HG03103 (cell line): ENCODE results near the gene HS2ST1.

Experiments
- ATAC-seq: cut with Tn5 transposase; IDR thresholded peaks from one replicate; pipeline ENCODE4 v1.9.1; 2021; ENCODE audit warnings: low read depth; ENCODE audit not compliant: unreplicated experiment

The HS2ST1 gene

DNA sequence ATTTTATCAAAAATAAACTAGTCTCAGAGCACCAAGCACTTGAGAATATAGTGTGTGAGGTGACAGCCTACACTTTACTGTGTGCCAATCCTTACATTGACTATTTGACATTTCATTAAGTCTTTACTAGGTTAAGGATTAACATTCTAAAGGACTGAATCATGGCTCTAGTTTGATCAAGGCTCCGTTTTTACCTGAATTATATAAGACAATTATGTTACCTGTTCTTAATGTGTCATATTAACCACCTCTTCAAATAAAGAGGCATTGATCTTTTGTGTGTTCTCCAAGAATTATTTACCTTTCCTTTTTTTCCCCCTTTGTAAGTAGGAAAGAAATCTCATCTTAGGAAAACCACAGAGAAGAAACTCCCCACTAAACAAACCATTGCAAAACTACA, 189.7 kb downstream of the HS2ST1 start:
- no peak for ATAC-seq

DNA sequence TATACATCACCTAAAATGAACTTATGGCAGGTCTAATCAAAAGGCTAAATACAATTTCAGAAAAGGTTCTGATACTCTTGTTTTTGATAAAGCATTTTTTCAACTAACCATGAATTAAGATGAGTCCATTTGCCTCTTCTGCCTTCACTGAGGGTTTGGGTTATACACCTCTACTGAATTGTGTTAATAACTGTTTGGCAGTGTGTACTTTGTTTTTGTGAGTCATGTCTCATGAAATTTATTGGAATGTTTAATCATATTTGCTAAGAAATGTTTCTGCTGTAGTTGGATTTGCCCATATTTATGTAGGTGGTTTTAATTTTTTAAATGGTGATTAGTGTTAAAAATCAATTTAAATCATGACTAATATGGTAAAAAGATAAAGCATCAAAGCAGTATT, 190.5 kb downstream of the HS2ST1 start:
- no peak for ATAC-seq

DNA sequence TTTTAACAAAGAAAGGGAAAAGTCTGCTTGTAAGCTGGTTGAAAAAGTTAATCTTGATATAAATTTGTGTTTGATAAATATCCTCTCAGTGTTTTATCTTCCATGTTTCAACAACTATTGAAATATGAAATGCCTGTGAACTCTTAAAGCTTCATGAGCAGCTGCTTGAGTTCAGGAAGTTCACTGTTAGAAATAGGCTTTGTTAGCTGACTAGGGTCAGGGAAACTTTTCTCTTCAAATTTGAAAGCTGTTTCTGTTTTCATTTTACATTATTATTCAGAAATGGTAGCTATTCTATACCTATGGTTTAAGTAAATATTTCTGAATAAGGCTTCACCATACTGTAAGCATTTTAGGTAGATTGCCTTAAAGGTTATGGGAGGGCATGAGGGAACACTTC, 191.7 kb downstream of the HS2ST1 start:
- ATAC-seq, result no peak

DNA sequence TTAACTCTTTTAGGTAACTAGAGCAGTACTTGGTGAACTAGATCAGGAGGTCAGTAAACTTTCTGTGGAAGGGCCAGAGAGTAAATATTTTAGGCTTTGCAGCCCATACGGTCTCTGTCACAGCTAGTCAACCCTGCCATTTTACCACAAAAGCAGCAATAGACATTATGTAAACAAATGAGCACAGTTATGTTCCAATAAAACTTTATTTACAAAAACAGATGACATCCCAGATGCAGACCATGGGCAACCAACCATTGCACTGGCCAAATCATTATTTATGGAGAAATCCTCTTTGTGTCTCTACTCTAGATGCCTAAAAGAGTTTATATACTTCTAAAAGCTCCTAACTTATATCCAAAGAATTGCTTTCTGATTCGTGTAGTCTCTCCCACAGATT, 192.4 kb downstream of the HS2ST1 start:
- ATAC-seq, result no peak

DNA sequence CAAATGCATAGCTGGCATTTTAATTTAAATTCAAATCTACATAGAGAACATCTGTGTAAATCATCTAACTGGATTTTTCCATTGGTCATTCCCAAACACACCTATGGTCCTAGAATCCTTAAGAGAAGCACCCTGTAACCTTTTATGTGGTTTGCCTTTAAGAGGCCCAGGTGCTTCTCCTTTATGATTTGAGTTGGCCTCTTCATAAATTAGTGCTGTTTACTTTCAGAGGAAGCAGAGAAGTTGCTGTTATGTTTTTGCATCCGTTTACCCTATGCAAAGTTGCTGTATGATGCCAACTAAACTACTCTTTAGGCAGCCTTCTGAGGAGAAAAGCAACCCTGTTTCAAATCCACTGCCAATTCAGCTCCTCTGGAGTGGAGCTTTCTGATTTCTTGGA, 193.8 kb downstream of the HS2ST1 start:
- no peak for ATAC-seq

DNA sequence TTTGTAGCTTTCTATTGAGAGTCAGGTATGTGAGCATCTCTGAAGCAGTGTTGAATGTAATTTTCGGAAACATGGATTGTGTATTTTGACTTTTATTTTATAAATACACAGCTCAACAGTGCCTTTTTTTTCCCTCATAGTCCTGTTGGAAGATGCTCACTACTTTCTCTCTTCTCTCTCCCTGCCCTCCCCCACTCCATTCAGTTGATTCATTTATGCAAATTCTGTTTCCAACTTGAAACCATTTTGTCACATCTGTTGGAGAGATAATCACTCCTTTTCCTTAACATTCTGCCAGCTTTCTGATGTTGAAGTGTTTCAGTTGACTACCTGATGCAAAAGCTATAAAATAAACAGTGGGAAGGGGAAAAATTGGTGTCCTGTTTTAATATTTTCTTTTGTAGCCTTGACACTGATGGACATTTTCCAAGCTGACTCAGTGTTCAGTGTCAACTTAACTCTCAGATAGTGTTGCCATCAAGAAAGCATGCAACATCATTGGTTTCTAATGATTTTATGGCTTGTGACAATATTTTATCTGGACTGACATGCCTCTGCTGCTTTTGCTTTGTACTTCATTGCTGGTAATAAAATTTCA, 194.5 kb downstream of the HS2ST1 start:
- ATAC-seq, result no peak

DNA sequence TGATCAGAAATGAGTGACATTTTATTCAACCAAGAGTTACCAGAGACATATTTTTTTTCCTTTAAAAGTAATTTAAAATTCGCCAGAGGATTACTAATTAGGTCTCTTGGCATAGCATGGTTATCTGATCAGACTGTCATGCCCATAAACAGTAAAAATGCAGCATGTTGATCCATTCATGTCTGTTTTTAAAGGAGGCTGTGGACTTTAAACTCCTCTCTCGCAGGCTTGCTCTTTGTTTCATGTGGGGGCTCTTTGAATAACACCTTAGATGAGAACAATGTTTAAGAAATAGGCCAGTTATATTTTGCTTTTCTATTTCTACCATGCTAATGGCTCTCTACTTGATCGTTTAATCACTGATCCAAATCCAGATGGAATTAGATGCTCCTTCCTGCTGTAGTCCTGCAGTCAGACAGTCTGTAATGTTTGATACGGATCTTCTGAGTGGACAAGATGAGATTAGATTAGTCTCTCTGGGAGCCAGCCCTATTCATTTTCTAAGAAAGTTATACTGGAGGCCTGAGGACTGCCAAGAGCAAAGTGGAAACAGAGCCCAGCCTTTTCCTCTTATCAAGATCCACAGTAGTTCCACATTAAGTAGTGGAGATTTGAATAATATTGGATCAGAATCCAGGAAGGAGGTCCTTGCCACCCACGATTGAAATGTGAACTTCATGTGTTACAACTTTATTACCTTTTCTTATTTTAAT, 197.4 kb downstream of the HS2ST1 start:
- no peak for ATAC-seq

DNA sequence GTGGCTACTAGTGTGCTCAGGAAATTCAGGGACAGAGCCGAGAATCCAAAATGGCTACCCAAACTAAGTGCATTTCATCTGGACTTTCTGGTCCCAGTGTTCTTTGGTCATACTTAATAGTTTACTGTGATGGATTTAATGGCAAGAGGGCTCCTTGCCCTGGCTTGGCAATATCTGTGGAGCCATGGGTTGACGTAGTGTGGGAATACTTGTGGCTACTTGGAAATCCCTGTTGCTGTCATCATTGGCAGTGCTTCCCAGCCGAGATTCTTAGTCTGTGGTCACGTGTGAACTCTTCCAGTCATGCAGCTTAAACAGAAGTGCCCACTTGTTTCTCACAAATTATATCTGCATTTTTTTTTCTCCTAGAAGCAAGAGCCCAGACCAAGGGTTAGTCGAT, 198.9 kb downstream of the HS2ST1 start:
- no peak for ATAC-seq

DNA sequence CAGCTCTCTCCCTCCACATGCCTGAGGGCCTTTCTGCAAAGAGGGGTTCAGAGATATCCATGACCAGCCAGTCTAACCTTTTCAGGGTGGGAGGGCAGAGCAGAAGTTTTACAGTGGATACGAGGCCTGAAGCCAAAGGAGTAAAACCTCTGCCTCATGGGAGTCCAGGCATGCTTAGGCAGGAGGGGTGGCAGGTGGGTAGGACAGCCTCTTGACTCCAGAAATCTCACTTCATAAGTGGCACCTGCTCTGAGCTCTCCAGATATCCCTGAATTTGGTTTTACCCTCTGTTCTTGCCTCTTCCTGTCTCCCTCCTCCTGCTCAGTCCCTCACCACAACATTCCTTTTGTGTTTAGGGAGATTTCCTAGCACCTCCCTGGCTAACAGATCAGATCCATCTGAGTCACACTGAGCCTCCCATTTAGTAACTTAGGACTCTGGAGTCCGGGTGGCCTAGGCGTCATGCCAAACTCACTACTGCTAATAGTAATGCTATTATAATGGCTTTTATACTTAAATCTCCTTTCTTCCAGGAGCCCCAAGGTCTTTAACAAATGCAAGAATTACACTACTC, 201.0 kb downstream of the HS2ST1 start:
- no peak for ATAC-seq

DNA sequence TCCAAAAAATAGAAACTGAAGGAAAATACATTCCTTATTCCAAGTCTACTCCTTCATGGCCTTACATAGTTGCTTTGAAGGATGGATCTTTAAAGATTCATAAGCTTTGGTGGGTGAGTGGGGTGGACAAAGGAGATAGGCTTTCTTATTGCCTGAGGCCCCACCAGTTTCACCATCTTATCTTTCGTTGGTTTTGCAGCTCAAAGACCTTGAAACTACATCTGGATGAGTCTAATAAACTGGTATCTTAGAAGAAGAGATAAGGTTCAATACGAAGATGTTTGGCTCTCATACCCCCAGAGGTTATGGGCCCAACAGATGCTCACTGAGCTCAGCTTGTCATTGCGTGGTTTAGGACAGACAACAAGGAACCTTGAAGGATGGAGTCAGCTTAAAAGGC, 201.5 kb downstream of the HS2ST1 start:
- no peak for ATAC-seq

DNA sequence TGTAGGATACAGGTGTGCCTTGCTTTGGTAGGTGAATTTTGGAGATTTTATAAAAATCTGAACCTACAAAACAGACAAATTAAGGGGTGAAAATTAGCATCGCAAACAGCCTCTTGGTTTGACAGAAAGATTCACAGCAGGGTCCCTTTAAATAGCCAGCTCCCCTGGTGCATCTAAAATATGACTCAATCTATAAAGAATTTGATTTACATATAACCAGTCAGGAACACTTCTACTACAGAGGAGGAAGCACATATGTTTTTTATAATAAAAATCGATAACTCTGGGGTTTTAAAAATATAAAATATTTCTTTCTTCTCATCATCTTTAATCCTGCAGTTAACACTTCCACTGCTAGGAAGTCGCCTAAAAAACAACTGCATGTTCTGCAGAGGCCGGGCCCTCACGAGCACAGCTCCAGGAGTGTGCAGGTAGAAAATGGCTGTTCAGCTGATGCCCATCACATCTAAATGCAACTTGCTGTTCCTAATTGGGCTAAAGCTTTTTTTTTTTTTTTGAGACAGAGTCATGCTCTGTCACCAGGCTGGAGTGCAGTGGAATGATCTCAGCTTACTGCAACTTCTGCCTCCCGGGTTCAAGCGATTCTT, 203.4 kb downstream of the HS2ST1 start:
- ATAC-seq, result no peak

DNA sequence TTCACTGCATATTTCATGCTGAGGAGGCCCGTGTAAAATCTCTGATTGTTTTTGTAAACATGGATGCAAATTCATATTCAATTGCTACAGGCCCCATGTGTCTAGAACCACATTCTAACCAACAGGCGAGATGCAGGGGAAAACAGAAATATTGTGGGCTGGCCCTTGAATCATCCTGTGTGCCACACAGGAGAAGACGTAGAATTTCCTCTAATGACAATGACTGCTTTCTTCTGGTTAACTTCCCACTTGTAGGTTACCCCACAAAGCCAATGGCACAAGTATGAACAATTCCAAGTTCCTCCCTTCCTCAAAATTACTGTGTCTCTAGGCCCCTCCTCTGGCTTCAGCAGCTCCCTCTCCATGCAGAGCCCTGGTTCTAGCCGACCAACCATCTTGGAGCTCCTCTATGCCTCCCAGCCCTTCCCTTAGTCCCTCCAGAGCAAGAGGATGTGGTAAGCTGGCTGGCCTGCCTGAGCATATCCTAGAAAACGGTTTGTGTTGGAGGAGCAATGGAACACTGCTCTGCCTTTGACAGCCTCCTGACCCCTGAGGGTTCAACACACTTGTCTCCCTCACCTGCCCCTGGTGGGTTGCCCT, 205.2 kb downstream of the HS2ST1 start:
- ATAC-seq, result no peak

DNA sequence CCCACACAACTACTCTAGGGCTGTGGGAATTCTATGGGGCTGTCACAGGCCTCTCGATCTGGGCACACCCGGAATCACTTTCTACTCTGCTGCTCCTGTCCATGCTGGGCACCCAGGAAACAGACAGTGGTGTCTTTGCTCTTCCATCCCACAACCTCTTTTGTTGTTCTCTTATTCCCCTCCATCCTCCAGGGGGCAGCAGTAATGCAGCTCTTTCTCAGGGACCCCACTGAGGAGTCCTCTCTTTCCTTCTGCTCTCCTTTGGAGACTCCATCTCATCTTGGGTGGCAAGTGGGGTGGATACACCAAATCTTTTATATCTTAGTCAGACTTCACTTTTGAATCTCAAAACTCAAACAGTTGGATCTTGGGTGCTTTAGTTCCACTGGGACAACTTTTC, 206.3 kb downstream of the HS2ST1 start:
- ATAC-seq, result no peak

DNA sequence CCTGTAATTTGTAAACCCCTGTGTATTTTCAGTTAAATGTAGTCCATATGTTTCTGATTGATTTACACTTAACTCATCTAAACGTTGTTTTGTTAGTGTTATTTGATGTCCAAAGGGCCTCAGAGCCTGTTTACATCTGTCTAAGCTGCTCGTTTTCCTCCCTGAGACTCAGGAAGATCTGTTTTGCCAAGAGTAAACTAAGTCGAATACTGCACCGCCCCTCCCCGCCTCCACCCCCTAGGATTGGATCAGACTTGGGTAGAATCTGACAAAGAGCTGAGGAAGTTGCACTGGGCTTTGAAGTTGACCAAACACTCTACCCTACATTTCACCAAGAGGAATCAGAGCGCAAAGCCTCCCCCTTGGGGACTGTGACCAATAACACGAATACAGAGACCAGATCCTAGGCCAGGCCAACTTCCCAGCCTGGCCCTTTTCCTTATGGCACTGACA, 207.3 kb downstream of the HS2ST1 start:
- ATAC-seq, result no peak

DNA sequence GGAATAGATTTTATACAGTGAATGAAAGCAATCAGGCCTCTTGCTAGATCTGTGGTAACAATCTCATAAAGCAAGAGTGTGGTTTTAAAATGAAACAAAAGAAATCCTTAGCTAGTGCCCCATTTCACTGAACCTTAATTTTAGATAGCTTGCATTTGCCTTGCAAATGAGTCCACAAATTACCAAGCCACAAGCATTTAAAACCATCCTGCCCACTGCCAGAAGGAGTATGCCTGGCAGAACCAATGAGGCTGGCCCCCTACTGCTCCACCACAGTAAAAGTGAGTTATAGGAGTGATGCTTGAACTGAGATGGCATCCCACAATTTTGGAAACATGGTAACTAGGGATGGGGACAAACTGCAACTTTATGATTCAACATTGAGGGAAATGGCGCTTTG, 207.8 kb downstream of the HS2ST1 start:
- ATAC-seq, result no peak

DNA sequence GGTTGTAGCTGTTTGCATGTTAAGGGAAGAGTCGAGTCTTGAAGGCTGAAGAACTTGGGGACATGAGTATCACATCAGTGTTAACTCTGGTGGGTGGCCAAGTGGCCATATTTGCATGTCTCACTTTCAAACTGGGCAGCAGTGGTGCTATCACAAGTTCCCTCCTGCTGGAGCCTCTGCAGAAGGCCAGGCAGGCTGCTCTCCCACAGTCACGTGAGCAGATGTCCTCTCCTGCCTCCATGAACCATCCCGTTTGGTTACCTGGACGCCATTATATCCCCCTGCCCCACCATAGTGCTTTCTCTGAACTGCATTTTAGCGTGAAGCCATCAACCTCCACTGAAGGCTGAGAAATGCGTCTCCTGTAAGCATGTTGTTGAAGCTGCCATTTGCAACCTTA, 209.2 kb downstream of the HS2ST1 start:
- no peak for ATAC-seq

DNA sequence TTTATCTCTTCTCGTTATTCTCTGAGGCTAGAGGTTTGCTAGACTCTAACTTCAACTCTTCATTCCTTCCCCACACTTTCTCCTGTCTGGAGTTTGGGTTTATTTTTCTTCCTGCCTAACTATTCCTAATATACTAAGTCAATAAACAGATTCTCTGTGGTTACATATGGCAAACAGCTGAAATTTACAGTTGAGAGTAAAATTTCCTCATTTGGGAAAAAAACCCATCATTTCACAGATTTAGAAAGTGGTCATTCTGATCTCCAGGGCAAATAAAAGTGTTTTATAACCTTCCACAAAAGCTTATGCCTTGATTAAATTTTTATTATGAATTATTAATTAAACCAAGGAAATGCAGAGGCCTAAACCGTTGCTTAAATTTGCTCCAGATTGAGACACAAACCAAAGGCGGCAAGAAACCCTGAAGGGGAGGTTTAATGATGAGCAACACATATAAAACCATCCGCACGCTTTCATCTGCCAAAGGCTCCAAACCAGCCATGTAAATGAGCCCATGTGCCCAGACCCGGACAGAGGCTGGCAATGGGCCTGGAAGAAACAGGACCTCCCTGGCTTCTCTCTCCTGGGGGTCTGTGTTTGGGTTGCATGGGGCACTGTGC, 212.6 kb downstream of the HS2ST1 start:
- no peak for ATAC-seq

DNA sequence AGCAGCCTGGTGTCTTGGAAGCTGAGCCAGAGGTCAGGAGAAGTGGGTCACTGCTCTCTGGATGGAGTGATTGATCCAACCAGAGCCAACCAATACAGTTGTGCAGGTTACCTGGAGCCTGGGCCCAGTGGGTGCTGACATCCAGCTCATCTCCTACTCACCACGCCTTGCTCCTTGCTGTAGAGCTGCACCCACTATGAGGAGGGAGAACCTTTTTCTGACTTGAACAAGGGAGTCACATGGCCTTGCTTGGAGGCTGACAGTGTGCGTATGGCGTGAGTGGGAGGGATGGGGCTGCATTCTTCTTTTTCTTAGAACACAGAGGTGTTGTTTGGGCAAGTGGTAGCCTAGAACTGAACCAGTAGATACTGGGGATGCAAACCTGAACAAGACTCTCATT, 213.1 kb downstream of the HS2ST1 start:
- ATAC-seq, result no peak

DNA sequence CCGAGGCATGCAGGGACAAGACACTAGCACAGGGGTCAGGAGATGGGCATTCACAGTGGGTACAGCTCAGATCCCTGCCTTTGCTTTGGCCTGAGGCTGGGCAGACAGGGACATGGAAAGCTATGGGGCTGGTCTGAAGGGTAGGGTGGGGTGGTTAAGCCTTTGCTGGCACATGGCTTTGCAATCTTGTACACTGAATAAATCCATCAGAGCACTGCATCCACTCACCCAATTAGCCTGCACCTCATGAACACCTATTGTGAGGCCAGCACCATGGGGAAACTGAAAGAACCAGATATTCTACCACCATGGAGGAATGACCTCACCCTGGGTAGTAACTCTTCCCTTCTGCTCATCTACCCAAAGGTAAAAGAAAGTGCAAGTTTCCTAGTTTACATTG, 214.6 kb downstream of the HS2ST1 start:
- ATAC-seq, result no peak

DNA sequence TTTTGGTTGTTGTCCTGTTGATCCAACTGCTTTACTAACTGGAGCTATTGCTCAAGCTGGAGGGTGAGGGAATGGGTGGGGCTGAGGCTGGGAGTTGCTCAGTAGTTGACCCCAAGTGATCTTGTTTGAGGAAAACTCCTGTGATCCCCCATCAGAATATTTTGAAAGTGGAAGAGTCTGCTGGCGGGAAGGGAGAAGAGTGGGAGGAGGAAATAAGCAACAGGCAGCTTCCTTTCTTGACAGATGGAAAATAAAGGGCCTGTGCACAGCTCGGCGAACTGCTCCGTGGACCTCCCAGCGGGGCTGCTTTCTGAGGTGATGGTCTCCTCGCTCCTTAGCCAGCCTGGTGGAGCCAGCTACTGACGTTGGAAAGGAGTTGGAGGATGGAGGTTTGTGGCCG, 215.2 kb downstream of the HS2ST1 start:
- ATAC-seq, result no peak

DNA sequence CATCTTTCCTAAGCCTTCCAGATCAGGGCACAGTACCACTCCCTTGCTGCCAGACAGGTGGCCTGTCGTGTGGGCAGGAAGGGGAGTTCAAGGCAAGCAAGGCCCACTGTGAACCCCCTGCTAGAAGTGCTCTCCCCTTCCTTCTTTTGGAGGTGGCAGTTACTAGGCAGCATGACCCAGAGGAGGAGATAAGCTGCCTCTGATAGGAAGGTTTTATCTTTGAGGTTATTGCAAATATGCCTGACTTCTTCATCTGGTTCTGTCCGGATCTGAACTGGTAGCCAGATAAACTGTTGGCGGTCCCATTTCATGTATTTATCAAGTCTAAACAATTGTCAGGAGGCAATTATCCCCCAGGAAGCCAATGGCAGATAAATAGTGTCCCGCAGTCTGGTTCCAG, 216.0 kb downstream of the HS2ST1 start:
- no peak for ATAC-seq
